IMR-90 (cell line): ENCODE data around the gene LRCH3. TPM values are rescaled to one million over a fixed set of nuclear protein-coding genes. Genes with fewer than 3 reads are reported as not detected.

ENCODE experiments used
- ATAC-seq: fragments of 200-7000 bp; cut with Tn5 transposase; 2 replicates; pipeline ENCODE4 v1.9.1; 2020; ENCODE audit warnings: low read depth, mild to moderate bottlenecking, moderate library complexity
- BruUV-seq: library from RNA; stranded (reverse); fragments of 400-500 nt; replicated peaks from 2 replicates; lab custom pipeline; 2021; lab: Mats Ljungman, UMichigan
- CTCF ChIA-PET: fragments of 300-600 bp; formaldehyde crosslinking; extraction: SDS; loops from one replicate; lab custom pipeline; 2021; ENCODE audit warnings: antibody characterized with exemption; lab: Yijun Ruan, JAX
- POLR2A ChIA-PET: fragments of 300-600 bp; sonication (Branson Sonifier 250); formaldehyde crosslinking; loops from one replicate; lab custom pipeline; 2022; ENCODE audit warnings: antibody characterized with exemption; ENCODE audit not compliant: unreplicated experiment; lab: Charles Lee
- DNase-seq: peaks from one replicate; pipeline ENCODE4 v3.0.0; 2013
- H2AFZ ChIP-seq: replicated peaks from 2 replicates; pipeline ENCODE3; 2013; ENCODE audit warnings: low read length, mild to moderate bottlenecking; ENCODE audit not compliant: poor library complexity
- H2AK5ac ChIP-seq: 2 replicates; pipeline ENCODE4 v1.6.1; 2013; ENCODE audit warnings: low read depth, low read length, inconsistent platforms
- H2AK9ac ChIP-seq: replicated peaks from 2 replicates; pipeline ENCODE3; 2013; ENCODE audit warnings: mild to moderate bottlenecking, low read depth, low read length, moderate library complexity; ENCODE audit not compliant: poor library complexity
- H2BK120ac ChIP-seq: 2 replicates; pipeline ENCODE4 v1.6.1; 2013; ENCODE audit warnings: low read depth, low read length, inconsistent platforms
- H2BK15ac ChIP-seq: 3 replicates; pipeline ENCODE4 v1.6.1; 2013; ENCODE audit warnings: low read depth, low read length, inconsistent platforms
- H2BK20ac ChIP-seq: 2 replicates; pipeline ENCODE4 v1.6.1; 2013; ENCODE audit warnings: low read depth, mild to moderate bottlenecking, inconsistent platforms, low read length, moderate library complexity
- H2BK5ac ChIP-seq: 2 replicates; pipeline ENCODE4 v1.6.1; 2013; ENCODE audit warnings: mild to moderate bottlenecking, low read depth, low read length, inconsistent platforms; ENCODE audit not compliant: poor library complexity, severe bottlenecking
- H3K14ac ChIP-seq: replicated peaks from 2 replicates; pipeline ENCODE4 v1.6.1; 2013; ENCODE audit warnings: low read depth, low read length, inconsistent platforms
- H3K18ac ChIP-seq: 2 replicates; pipeline ENCODE4 v1.6.1; 2013; ENCODE audit warnings: low read depth, low read length, control low read depth
- H3K23ac ChIP-seq: 2 replicates; pipeline ENCODE4 v1.6.1; 2013; ENCODE audit warnings: low read depth, low read length, inconsistent platforms
- H3K27ac ChIP-seq: 2 replicates; pipeline ENCODE4 v1.5.1; 2013; ENCODE audit warnings: mild to moderate bottlenecking, control low read depth, low read length; ENCODE audit not compliant: insufficient read depth
- H3K27me3 ChIP-seq: 2 replicates; pipeline ENCODE4 v1.6.1; 2013; ENCODE audit warnings: low read length; ENCODE audit not compliant: control insufficient read depth, insufficient read depth
- H3K36me3 ChIP-seq: 2 replicates; pipeline ENCODE4 v1.6.1; 2013; ENCODE audit warnings: low read length, mixed read lengths; ENCODE audit not compliant: control insufficient read depth, insufficient read depth
- H3K4ac ChIP-seq: 2 replicates; pipeline ENCODE4 v1.6.1; 2013; ENCODE audit warnings: low read depth, low read length, inconsistent platforms
- H3K4me1 ChIP-seq: 2 replicates; pipeline ENCODE4 v1.6.1; 2013; ENCODE audit warnings: low read length, mixed read lengths; ENCODE audit not compliant: control insufficient read depth, insufficient read depth
- H3K4me2 ChIP-seq: 2 replicates; pipeline ENCODE4 v1.6.1; 2013; ENCODE audit warnings: low read depth, mild to moderate bottlenecking, control low read depth, low read length, moderate library complexity
- H3K4me3 ChIP-seq: 2 replicates; pipeline ENCODE4 v1.5.1; 2013; ENCODE audit warnings: low read depth, mild to moderate bottlenecking, control low read depth, low read length, moderate library complexity; ENCODE audit not compliant: insufficient read depth
- H3K56ac ChIP-seq: 2 replicates; pipeline ENCODE4 v1.6.1; 2013; ENCODE audit warnings: low read length, inconsistent platforms; ENCODE audit not compliant: insufficient read depth; ENCODE audit errors: extremely low read depth
- H3K79me1 ChIP-seq, 2 experiments: 2 replicates each; pipeline ENCODE4 v1.6.1; 2013; ENCODE audit warnings: low read length in 2 of 2, inconsistent platforms in 1 of 2, low read depth in 1 of 2
- H3K9ac ChIP-seq: 2 replicates; pipeline ENCODE4 v1.6.1; 2013; ENCODE audit warnings: low read depth, low read length, control low read depth
- H3K9me1 ChIP-seq: 2 replicates; pipeline ENCODE4 v1.6.1; 2013; ENCODE audit warnings: low read length, inconsistent platforms; ENCODE audit not compliant: insufficient read depth
- H3K9me3 ChIP-seq: 2 replicates; pipeline ENCODE4 v1.6.1; 2013; ENCODE audit warnings: low read length; ENCODE audit not compliant: control insufficient read depth, insufficient read depth
- H4K20me1 ChIP-seq: 2 replicates; pipeline ENCODE4 v1.6.1; 2013; ENCODE audit warnings: low read length, inconsistent platforms; ENCODE audit not compliant: insufficient read depth
- H4K5ac ChIP-seq: 2 replicates; pipeline ENCODE4 v1.6.1; 2013; ENCODE audit warnings: mild to moderate bottlenecking, low read depth, low read length, control low read depth
- H4K8ac ChIP-seq, 2 experiments: 2 replicates each; pipeline ENCODE4 v1.6.1; 2013; ENCODE audit warnings: low read depth in 2 of 2, low read length in 2 of 2, control low read depth in 1 of 2, inconsistent platforms in 1 of 2
- H4K91ac ChIP-seq: 2 replicates; pipeline ENCODE4 v1.6.1; 2013; ENCODE audit warnings: low read depth, low read length, inconsistent platforms; ENCODE audit not compliant: insufficient read depth
- CEBPB ChIP-seq: IDR thresholded peaks from 2 replicates; pipeline ENCODE4 v1.6.1; 2012; ENCODE audit warnings: low read depth, low read length, improper control_type of control experiment
- FOS ChIP-seq: fragments of 150-350 bp; IDR thresholded peaks from 2 replicates; pipeline ENCODE4 v1.6.1; 2016; ENCODE audit warnings: low read depth, low read length
- MAFK ChIP-seq: IDR thresholded peaks from 2 replicates; pipeline ENCODE4 v1.6.1; 2012; ENCODE audit warnings: low read depth, low read length, improper control_type of control experiment
- MXI1 ChIP-seq: IDR thresholded peaks from 2 replicates; pipeline ENCODE4 v1.6.1; 2012; ENCODE audit warnings: low read depth, mild to moderate bottlenecking, low read length, moderate library complexity, borderline replicate concordance
- NFE2L2 ChIP-seq: fragments of 150-350 bp; IDR thresholded peaks from 2 replicates; pipeline ENCODE4 v1.6.1; 2016; ENCODE audit warnings: low read depth, mild to moderate bottlenecking, low read length
- RAD21 ChIP-seq: IDR thresholded peaks from 2 replicates; pipeline ENCODE4 v1.6.1; 2012; ENCODE audit warnings: low read length, improper control_type of control experiment
- RCOR1 ChIP-seq: IDR thresholded peaks from 2 replicates; pipeline ENCODE4 v1.6.1; 2012; ENCODE audit warnings: mild to moderate bottlenecking, low read length, improper control_type of control experiment; ENCODE audit not compliant: insufficient replicate concordance
- RFX5 ChIP-seq: IDR thresholded peaks from 2 replicates; pipeline ENCODE4 v1.8.0; 2012; ENCODE audit warnings: low read depth, mild to moderate bottlenecking, low read length, moderate library complexity
- WGBS, 2 experiments: methylation state at CpG; one replicate each; pipeline versions ENCODE4 v1.1.5 to v1.1.7; 2013; ENCODE audit warnings: missing lambda C conversion rate in 2 of 2; ENCODE audit not compliant: insufficient read length in 1 of 2; ENCODE audit errors: extremely low coverage in 2 of 2; 5-methylcytosine and 5-hydroxymethylcytosine counted together
- dilution Hi-C: fragments of 300-500 bp; cut with HindIII; formaldehyde crosslinking; loops from one replicate; pipeline ENCODE4 v1.14.3; 2018; ENCODE audit warnings: low sequenced_read_pairs; ENCODE audit not compliant: unreplicated experiment
- in situ Hi-C: fragments of 300-500 bp; cut with MboI; formaldehyde crosslinking; loops from 3 replicates; pipeline ENCODE4 v1.14.3; 2019; ENCODE audit warnings: low sequenced_read_pairs, inconsistent platforms, mixed read lengths
- intact Hi-C: fragments of 100-400 bp; cut with micrococcal nuclease; formaldehyde crosslinking; loops from 2 replicates; pipeline ENCODE4 v1.10.0; 2022
- polyA plus RNA-seq, 3 experiments: library from polyadenylated mRNA; depleted of rRNA; stranded (reverse); fragments of >200 nt; gene quantifications; 2 replicates each; pipeline ENCODE4 v1.2.3, GENCODE V29; 2012; ENCODE audit warnings: low replicate concordance in 1 of 3
- total RNA-seq: library from RNA; depleted of rRNA; stranded (reverse); fragments of >200 nt; gene quantifications from 2 replicates; pipeline ENCODE4 v1.2.3, GENCODE V29; 2012
- TF ChIP-seq, protein P1 (sequence below): fragments of 150-350 bp; IDR thresholded peaks from 2 replicates; pipeline ENCODE4 v1.6.1; 2017; ENCODE audit warnings: mild to moderate bottlenecking, antibody characterized with exemption, low read length, low read depth

Gene LRCH3
- total and polyA plus RNA-seq, 2 of the 4 experiments (the other 2 are of a cell fraction), result 28.5 to 40.5 TPM

DNA sequence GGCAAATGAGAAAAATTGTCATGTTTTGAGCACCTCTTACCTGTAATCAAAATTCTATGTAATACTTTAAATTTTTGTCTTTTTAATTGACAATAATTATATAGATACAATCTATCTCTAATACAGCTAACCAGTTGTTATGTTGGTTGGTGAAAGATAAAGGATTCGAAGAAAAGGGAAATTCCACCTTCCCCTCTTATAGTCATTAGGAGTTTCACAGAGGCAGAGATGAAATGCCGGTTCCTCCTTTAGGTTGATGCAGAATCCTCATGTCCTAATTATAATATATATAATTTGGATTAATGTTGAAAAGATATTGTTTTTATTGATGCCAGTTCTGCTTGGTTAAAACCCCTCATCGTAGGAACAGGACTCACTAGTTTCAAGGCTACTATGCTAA is 67.1 kb downstream of the LRCH3 start:
- Histone ChIP-seq H3K4ac (no peak overlapping the region), H4K91ac (no peak overlapping the region), H3K79me1 (peaks cover 18 to 27% of the 10 kb centered on the region in 2 experiments), H3K4me1 (peaks cover 2% of the 10 kb centered on the region; the same call in 1 of the 2 replicates), H3K14ac (no peak overlapping the region), H3K4me2 (no peak overlapping the region), H3K18ac (no peak overlapping the region), H2BK20ac (no peak overlapping the region), H3K36me3 (peaks cover 18% of the 10 kb centered on the region), H3K9me1 (peaks cover 5% of the 10 kb centered on the region; the same call in 1 of the 2 replicates), H2BK15ac (no peak overlapping the region), H4K5ac (no peak overlapping the region), H2BK5ac (no peak overlapping the region), H3K56ac (no peak overlapping the region), H3K4me3 (no peak overlapping the region), H2BK120ac (no peak overlapping the region), H2AFZ (no peak overlapping the region), H3K23ac (no peak overlapping the region), H4K8ac (no peak overlapping the region), H4K20me1 (no peaks in the 10 kb centered on the region), H3K27me3 (no peaks in the 10 kb centered on the region), H3K9ac (no peak overlapping the region), H3K27ac (no peak overlapping the region), H2AK5ac (no peak overlapping the region), H2AK9ac (no peak overlapping the region), H3K9me3 (no peaks in the 10 kb centered on the region)
- in situ Hi-C loops, result no loop called here
- intact Hi-C loops, result no loop called here
- dilution Hi-C loops, result no loop called here
- no CpG with 5 or more reads among the region's 3 CpGs for WGBS, 2 experiments
- DNase-seq (no peak), ATAC-seq (no peak)
- TF ChIP-seq, protein P1, sequence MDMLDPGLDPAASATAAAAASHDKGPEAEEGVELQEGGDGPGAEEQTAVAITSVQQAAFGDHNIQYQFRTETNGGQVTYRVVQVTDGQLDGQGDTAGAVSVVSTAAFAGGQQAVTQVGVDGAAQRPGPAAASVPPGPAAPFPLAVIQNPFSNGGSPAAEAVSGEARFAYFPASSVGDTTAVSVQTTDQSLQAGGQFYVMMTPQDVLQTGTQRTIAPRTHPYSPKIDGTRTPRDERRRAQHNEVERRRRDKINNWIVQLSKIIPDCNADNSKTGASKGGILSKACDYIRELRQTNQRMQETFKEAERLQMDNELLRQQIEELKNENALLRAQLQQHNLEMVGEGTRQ, result no peak
- TF ChIP-seq CEBPB (no peak), RFX5 (no peak), RAD21 (no peak), FOS (no peak), NFE2L2 (no peak), MAFK (no peak), RCOR1 (no peak), MXI1 (no peak)
- ChIA-PET POLR2A (no interaction called here), CTCF (no interaction called here)
- BruUV-seq, result no TSS peak
